ENCODE data around the gene MAP3K6. TPM values are rescaled to one million over a fixed set of nuclear protein-coding genes. Genes with fewer than 3 reads are reported as not detected.

Gene MAP3K6
- total RNA-seq, 1 donor from 2014 or later, result 76.3 TPM

DNA sequence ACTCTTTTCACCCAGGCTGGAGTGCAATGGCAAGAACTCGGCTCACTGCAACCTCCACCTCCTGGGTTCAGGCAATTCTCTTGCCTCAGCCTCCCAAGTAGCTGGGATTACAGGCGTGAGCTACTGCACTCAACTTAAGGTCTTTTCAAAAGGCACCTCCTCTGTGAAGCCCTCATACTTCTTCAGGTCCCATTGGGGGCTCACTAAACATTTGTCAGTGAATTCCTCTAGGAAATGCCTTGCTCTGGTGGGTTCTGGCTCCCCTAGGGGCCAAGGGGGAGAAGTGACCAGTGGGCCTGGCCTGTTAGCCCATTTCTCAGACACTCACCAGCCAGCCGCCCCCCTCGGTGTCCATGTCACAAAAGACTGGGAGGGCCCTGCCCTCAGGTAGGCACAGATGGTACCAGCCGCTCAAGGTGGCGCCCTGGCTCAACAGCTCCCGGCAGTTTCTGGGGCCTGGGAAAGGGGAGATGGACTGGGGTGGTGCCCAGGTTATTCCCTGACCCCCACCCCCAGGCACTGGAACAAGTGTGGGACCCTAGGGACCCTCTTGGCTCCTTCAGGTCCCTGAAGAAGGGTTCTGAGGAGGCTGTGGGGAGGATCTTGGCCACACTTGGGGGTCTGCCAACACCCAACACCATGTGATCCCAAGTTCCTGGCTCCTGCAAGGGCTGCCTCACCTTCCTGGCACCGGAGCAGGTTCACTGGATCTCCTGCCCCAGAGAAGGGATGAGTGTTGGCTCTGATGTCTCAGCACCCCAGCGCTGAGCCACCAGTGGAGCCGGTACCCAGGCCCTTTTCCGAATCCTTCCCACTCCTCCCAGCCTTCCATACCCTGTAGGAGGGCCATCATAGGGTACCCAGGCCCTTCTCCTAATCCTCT lies 6.3 kb upstream of the MAP3K6 start:
- ATAC-seq, result peak; percentile 30

DNA sequence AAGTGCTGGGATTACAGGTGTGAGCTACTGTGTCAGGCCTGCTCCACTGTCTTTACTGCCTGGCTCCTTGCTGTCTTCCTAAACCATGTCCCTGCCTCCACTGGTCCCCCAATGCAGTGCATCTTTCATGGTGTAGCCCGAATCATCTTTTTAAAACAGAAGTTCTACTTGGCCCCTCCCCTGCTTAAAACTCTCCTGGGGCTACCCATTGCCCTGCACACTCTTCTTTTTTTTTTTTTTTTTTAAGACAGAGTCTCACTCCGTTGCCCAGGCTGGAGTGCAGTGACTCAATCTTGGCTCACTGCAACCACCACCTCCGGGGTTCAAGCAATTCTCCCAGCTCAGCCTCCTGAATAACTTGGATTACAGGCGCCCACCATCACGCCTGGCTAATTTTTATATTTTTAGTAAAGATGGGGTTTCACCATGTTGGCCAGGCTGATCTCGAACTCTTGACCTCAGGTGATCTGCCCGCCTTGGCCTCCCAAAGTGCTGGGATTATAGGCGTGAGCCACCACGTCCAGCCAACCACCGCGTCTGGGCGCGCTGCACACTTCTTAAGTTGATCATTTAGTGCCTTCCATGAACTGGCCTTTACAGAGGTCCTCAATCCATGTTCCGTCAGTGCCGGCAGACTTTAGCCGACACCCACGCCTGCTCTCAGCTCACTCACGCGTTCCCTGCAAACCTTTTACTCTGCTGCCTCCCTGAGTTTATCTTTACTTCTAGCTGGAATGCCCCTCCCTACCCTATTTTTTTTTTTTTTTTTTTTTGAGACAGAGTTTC lies 5.5 kb upstream of the MAP3K6 start:
- ATAC-seq, result no peak

DNA sequence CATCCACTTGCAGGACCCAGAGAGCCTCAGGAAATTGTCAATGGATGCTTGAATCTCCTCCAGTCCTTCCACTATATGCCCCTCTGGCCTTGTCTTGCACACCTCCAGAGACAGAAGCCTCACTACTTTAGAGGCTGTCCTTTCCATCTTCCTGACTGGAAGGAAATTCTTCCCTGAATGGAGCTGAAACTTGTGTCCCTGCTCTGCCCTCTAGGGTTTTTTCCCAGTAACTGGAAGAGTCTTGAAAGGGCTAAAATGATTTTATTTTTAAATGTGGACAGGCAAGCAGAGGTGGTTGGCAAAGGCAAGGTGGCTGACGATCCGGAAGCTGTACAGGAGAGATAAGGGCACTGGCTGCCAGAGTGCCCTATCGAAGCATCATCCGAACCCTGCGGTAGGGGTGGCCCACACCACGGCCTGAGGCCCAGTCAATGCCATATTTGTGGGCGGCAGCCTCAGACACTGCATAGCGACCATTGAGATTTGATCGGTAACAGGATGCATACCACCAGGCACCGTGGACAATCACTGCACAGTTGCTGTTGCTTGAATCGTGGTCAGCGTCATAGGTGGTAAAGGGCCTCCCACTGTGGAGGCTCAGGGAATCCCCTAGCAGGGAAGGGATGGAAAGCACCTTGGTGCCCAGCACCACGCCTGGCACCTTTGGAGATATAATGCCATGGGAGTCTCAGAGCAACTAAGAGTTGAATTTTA lies 2.3 kb upstream of the MAP3K6 start:
- no peak for ATAC-seq

DNA sequence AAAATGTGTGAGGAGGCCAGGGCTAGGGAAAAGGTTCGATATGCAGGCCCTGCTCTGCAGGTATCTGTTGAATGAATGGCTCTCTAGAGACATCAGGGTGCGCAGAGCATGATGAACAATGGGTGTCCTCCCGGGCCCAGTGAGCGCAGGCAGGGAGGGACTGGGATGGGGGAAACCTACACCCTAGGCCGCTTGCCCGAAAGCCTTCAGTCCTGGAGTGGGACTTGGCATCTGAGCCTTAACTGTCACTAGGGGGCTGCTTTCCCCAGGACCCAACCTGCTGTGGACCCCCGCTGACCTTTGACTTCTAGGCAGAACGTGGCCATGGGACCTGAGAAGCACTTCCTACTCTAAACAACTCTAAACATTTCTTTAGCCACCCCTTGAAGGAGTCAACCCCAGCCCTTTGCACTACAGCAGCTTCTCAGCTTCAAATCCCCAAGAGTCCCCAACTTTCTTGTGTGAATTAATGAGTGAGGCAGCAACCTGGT lies 444 bp upstream of the MAP3K6 start:
- peak; percentile 0 for ATAC-seq

DNA sequence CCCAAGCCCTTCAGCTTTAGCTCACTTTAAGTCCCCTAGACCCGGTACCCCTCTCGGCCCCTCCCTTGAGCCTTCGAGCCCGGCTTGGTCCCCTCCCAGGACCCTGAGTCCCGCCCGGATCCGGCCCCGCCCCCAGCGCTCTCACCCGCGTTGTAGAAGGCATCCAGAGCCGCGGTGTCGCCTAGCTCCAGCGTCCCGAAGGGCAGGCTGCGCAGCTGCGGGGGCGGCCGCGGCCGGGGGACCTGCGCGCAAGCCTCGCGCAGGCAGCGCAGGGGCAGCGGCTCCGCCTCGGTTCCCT lies 699 bp downstream of the MAP3K6 start:
- ATAC-seq, result peak; percentile 59

DNA sequence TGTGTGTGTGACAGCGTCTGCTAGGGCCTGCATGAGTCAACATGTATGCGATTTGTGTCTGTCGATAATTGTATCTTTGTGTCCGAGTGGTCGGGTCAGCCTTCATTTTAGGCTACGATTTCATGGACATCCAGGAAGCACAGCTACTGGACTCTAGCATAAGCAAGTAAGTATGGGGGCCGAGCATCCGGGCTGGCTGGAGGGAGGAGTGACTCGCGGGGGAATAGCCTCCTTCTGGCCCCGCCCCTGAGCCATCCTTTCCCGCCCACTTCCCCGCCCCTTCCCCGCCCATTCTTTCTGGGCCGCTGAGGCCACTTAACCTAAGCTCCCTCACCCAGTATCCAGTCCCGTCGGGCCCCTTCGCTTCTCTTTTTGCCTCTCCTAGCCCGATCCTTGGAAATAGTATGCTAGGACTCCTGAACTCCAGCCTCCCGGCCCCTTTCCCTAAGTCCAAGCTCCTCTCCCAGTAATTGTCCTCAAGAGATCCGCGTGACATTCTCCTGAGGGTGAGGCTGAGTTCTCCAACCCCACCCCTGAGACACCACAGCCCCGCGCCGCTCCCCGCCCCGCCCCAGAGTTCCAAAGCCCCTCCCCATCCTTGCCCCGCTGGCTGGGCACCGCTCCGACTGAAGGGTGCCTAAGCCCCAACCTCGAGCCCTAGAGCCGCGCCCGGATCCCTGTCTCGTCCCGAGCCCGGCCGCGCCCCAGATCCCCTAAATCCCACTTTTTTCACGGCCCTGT lies 1.2 kb downstream of the MAP3K6 start:
- ATAC-seq, result peak; percentile 77

DNA sequence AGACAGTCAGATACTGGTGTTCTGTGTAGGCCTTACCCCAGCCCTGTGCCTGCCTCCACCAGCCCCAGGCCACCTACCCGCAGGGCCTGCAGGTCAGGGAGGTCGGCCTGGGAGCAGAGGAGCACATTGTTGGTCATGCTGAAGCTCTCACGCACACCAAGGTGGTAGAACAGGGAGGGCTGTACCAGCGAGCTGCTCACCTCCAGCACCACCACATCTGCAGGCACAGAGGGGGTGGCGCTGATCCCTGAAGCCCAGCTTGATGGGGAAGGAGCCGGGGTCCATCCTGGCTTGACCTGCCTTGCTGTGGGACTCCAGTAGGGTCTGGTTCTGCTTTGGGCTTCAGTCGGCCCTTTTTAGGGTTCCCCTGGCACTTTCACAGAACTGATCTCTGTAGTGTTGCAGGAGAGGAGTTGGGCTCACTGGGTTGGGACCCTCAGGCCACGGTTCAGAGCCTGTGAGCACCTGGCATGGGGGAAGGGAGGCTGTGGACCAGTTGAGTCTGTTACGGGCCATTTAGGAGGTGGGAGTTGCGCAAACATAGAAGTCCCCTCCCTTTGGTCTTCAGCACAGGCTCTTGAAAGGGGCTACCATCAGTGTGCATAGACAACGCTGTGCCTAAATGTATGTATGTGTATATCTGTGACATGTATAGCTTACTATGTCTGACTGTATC lies 1.9 kb downstream of the MAP3K6 start:
- ATAC-seq, result peak; percentile 16

DNA sequence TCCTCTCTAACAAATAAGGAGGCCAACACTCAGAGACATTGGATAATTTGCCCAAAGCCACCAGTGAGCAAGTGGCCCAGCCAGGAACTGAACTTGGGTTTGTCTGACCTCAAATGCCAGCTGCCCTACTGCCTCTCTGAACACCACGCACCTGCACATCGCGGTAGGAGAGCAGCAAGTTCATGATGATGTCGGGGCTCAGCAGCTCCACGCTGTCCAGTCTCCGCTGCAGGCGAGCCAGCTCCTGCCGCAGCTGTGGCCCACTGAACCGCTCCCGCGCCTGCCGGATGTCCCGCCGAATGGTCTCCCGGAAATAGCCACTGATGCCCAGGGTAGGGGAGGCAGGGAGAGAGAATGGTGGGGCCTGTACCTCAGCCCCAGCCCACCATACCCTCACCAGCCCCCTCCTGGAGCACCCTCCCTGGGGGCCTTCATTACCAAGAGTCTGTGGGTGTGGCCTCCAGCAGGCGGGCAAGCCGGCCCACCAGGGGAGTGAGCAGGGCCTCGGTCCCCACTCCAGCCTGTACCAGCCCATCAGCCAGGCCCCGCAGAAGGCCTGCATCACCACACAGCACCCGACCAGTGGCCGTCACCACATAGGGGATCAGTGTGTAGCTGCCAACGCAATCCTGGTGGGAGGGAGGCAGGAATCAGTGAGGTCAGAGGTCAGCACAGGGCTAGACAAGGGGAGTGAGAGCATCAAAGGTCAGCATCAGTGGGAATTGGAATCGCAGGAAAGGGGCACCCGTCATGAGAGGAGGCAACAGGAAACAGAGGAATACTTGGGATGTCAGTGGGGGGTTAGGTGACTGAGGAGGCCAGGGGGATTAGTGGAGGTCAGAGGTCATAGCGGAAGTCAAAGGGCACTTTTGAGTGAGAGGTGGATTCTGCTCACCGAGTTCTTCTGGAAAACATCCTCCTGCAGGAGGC lies 2.7 kb downstream of the MAP3K6 start:
- ATAC-seq, result no peak

DNA sequence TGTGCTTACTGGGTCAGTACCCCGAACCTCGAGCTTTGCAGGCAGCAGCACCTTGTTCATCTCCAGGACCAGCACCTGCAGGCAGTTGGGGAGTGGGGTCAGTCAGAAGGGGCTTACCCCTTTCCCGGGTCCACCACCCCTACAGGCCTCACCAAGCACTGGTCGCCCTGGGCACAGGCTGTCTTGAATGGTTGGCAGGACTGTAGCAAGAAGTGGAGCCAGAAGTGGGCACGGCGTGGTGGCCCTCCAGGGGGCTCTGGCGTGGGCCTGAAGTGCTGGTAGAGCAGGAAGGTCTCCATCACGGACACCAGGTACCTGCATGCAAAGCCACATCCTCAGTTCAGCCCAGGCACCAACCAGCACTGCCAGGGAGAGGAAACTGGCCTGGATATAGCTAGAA lies 5.2 kb downstream of the MAP3K6 start:
- no peak for ATAC-seq

DNA sequence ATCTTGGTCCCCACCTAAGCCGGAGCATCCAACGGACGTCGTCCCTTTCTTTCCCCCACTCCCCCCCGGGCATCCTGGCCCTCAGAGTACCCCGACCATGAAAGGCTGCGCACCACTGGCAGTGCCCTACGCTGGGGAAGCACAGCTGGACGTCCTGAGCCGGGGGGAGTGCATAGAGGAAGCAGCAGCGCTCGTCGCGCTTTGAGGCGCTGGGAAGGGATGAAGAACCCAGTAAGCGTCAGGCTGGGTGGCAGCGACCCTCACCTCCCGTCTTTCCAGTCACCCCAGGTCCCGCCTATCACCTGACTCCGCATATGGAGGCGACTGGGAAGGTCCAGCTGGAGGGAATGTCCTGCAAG lies 5.7 kb downstream of the MAP3K6 start:
- no peak for ATAC-seq

DNA sequence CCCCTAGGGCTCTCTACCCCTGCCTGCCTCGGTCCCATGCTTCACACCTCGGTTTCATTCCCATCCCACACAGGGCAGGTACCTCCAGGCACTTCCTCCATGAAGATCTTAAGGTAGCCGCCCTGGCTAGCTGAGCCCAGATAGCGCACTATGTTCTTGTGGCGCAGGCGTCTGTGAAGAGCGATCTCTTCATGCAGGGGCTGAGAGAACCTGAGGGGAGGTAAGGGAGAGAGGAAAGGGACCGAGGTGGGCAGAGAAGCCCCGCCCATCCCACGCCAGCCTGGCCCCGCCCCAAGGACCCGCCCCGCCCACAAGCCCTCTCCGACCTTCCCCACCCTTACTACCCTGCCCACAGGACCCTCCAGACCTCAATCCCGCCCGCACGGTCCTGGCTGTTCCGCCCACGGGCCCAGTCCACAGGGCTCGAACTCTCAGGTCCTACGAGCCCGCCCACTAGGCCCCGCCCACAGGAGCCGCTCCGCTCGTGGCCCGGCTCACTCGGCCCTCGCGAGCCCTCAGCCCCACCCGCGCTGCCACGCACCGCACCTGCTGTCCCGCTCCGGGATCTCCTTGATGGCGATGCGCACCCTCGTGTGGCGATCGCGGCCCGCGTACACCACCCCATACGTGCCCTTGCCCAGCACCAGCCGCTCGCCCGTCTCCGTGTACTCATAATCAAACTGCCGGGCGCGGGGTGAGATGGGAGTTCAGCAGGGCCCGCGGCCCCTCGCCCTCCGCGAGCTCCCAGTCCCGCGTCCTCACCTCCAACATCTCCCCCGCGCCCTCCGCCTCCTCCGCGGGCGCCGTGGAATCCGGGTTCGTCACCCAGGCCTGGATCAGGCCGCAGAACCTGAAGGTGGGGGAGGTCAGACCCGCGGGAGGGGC lies 6.4 kb downstream of the MAP3K6 start:
- ATAC-seq, result no peak

DNA sequence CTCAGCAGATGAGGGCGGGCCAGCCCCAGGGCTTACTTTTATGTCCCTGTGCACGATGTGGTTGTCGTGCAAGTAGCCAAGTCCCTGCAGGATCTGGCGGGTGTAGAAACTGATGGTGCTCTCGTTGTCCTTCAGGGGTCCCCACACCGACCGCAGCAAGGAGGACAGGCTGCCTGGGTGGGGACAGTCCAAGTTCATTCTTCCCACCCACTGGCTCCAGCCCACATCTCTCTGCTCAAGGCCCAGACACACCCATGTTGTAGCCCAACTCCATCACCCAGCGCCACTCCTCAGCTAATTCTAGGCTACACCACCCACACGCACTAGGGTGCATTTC lies 7.0 kb downstream of the MAP3K6 start:
- no peak for ATAC-seq

DNA sequence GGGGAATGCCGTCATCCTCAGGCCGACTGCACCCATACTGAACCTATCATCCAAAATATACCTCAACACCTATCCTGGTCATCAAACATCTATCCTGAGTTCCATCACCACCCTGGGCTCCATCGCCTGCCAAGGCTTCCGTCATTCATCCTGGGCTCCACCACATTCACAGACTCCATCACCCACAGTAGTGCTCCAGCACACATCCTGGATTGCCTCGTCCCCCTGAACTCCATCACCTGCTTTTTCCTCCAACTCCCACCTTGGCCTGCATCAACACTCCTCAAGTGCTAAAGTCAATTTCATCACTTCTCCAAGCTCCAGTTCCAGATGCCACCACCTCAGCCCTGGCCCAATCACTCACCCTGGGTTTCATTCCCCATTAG lies 7.8 kb downstream of the MAP3K6 start:
- ATAC-seq, result no peak

DNA sequence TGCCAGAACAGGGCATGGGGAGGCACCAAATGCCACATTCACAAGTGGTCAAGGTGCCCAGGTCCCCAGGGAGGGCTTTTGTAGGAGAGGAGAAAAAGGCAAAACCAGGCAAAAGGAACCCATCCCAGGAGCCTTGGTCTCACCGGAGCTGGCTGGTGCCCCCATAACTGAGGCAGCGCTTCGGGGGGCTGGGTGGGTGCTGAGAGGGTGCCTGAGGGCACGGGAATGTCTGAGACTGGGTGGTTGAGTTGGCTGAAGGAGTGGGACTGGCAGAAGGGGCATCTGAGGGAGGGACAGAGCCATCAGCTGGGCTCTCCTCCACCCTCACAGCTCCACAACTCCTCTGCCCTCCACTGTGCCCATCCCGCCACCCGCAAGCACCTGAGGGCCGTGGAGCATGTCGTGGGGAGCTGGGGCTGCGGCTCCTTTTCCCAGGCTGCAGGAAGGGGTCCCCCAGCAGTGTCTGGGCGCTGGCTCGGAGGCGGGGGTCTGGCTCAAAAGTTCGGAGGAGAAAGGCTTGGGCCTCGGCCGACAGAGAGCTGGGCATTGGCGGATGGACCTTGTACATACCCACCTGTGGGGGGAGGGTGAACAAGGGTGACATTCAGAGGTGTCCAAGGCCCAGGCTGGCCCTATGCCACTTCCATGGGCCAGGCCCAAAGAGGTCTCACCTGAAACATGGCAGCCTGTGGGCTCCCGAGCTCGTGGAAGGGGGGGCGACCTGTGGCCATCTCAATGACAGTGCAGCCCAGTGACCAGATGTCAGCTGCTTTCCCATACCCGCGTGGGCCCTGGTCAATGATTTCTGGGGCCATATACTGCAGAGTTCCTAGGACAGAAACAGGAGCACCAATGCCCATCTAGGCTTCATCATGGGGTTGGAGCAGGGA lies 8.5 kb downstream of the MAP3K6 start:
- no peak for ATAC-seq

DNA sequence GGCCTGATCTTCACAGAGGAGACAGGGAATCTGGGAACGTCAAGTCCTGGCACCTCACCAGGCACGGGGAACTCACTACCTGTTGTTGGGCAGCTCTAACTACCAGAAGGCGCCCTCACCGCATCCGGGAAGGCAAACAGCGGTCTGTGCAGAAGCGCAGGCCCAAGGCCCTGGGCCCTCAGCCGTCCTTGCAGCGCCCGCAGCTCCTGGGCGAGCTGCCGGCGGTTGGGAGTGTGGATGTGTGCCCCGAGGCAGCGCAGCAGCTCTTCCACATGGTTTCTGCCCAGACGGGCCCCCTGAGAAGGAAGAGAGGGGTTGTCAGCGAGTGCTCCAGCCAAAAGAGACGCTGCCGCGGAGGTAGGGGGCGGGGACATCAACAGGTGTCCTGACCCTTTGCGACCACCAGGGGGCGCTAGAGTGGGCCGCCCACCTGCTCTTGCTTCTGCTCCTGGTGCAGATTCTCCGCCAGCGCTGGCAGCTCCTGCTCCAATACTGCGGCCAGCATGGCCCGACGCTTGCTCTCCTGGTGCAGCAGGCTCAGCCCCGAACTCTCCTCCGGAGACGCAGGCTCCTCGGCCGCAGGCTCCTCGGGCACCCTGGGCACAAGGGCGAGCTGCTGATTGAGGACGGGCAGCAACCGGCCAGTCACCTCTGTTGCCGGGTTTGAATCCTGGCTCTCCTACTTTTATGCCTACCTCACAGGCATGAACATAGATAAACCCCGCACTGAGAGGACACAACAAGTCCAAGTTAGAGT lies 9.3 kb downstream of the MAP3K6 start:
- peak; percentile 65 for ATAC-seq

DNA sequence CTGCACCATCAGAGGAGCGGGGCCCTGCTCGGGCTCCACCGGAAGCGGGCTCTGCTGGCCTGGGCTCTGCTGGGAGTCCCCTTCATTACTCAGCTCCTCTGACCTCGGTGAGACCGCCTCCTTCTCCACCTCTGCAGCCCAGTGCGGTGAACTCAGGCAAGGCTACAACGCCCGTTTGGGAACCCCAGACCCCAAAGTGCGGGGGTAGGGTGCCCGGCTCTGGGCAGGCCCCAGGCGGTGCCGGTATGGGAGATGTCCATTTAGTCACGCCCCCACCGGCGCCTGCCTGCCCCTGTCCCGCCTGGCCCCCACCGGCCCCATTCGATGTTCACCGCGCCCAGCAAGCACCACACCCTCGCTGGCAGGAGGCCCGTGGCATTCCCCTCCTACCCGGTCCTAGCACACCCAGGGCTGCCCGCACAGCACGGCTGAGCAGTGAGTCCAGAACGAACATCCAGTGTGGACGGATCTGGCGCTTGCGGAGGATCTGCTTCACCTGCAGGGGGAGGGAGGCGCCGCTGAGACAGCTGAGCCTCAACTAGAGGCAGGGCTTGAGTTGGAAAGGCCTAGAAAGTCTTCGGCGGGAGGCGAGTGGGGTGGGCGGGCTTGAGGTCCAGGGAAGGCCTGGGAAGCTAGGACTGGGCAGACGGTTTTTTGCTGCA lies 10.0 kb downstream of the MAP3K6 start:
- peak; percentile 72 for ATAC-seq

DNA sequence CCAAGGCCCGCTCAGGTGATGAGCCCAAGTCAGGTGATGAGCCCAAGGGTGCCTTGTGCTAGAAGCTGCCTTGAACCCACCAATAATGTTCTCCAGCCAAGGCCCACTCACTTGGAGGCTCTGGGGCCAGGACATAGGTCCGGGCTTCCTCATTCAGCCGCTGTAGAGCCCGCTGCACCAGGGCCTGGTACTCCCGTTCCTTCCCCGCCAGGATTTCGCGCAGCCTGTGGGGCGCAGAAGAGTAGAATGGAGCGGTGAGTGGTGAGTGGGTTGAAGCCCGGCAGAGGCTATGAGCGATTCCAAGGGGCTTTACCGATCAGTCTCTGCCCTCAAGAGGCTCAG lies 10.5 kb downstream of the MAP3K6 start:
- no peak for ATAC-seq

DNA sequence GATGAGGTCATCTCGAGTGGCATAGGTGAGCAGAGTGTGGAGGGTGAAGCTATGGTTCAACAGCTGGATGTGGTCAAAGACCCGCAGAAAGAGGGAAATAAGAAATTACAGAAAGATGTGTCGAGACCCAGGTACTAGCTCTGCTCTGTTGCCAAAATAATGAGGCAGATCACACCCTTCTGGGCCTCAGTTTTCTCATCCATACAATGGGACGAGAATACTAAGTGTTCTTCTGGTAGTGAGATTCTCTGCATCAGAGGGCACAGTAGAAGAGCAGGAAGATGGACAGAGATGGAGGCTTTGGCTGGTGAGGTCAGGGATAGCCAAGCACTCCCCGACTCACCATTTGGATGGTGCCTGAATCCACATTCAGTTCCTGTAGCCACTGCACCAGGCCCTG lies 11.1 kb downstream of the MAP3K6 start:
- no peak for ATAC-seq

Data from esophagus mucosa (tissue), 1 donor.